ENCODE results near the gene OR4N2.
"Not testable (repeated sequence)": the region's sequence is repeated elsewhere in the genome, so short reads cannot be mapped to it uniquely, and the experiment has no call there.

OR4N2 gene

DNA sequence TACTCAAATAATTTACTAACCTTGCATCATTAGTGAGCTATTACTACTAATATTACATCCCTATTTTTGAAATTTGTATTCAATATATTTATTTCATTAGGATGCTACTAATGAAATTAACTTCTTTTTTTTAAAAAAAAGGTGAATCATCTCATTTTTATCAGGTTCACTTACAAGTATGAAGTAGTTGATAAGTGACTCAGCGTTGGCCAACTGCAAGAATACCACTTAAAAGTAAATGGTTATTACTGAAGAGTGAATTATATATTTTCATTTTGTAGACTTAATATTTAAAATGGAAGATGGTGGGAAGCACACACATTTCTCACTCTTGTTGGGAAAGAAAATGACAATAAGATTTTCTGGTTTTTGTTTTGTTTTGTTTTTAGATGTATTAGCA is 19.6 kb downstream of the OR4N2 start:
- no peak overlapping the region for H2AFZ ChIP-seq
- H3K9me3 ChIP-seq (ENCODE audit: control insufficient read depth, low read length) = no peaks in the 10 kb centered on the region
- H3K27me3 ChIP-seq (ENCODE audit: control insufficient read depth, insufficient read depth, low read length) = no peaks in the 10 kb centered on the region
- H3K9ac ChIP-seq = no peak overlapping the region
- H3K27ac ChIP-seq = no peak overlapping the region
- H3K4me3 ChIP-seq (ENCODE audit: low read depth, low read length) = no peak overlapping the region
- H3K79me2 ChIP-seq = no peaks in the 10 kb centered on the region
- TF ChIP-seq, protein P1, sequence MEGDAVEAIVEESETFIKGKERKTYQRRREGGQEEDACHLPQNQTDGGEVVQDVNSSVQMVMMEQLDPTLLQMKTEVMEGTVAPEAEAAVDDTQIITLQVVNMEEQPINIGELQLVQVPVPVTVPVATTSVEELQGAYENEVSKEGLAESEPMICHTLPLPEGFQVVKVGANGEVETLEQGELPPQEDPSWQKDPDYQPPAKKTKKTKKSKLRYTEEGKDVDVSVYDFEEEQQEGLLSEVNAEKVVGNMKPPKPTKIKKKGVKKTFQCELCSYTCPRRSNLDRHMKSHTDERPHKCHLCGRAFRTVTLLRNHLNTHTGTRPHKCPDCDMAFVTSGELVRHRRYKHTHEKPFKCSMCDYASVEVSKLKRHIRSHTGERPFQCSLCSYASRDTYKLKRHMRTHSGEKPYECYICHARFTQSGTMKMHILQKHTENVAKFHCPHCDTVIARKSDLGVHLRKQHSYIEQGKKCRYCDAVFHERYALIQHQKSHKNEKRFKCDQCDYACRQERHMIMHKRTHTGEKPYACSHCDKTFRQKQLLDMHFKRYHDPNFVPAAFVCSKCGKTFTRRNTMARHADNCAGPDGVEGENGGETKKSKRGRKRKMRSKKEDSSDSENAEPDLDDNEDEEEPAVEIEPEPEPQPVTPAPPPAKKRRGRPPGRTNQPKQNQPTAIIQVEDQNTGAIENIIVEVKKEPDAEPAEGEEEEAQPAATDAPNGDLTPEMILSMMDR (IDR thresholded peaks at IDR 0.05) = no peak
- H3K36me3 ChIP-seq (ENCODE audit: control insufficient read depth, insufficient read depth, low read length) = no peaks in the 10 kb centered on the region
- H3K4me2 ChIP-seq (ENCODE audit: low read length) = no peak overlapping the region
- H3K4me1 ChIP-seq = no peaks in the 10 kb centered on the region

DNA sequence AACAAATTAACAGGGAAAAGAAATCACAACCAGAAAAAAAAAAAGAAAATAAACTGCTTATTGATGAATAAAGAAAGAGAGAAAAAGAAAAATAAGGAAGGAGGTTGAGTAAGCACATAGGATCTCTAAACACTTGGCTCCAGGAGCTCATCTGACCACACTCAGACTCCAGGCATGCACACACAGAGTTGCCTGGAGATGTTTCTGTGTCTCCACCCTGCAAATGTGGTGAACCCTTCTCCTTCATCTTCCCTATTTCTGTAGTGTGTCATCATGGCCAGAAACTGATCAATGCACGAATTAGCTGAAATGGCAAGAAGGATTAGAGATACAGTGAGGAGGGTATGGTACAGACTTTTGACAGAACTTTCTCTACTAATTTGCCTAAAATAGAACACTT is 20.2 kb downstream of the OR4N2 start:
- no peaks in the 10 kb centered on the region for H3K36me3 ChIP-seq (ENCODE audit: control insufficient read depth, insufficient read depth, low read length)
- no peak overlapping the region for H2AFZ ChIP-seq
- H3K4me3 ChIP-seq (ENCODE audit: low read depth, low read length) = no peak overlapping the region
- no peaks in the 10 kb centered on the region for H3K27me3 ChIP-seq (ENCODE audit: control insufficient read depth, insufficient read depth, low read length)
- no peaks in the 10 kb centered on the region for H3K9me3 ChIP-seq (ENCODE audit: control insufficient read depth, low read length)
- H3K4me2 ChIP-seq (ENCODE audit: low read length) = no peak overlapping the region
- TF ChIP-seq, protein P1 (IDR thresholded peaks at IDR 0.05) = no peak
- H3K27ac ChIP-seq = no peak overlapping the region
- H3K4me1 ChIP-seq = no peaks in the 10 kb centered on the region
- H3K9ac ChIP-seq = no peak overlapping the region
- no peaks in the 10 kb centered on the region for H3K79me2 ChIP-seq

DNA sequence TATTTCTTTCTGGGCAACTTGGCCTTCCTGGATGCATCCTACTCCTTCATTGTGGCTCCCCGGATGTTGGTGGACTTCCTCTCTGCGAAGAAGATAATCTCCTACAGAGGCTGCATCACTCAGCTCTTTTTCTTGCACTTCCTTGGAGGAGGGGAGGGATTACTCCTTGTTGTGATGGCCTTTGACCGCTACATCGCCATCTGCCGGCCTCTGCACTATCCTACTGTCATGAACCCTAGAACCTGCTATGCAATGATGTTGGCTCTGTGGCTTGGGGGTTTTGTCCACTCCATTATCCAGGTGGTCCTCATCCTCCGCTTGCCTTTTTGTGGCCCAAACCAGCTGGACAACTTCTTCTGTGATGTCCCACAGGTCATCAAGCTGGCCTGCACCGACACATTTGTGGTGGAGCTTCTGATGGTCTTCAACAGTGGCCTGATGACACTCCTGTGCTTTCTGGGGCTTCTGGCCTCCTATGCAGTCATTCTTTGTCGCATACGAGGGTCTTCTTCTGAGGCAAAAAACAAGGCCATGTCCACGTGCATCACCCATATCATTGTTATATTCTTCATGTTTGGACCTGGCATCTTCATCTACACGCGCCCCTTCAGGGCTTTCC is 24.2 kb downstream of the OR4N2 start:
- not testable (repeated sequence) for H3K27me3 ChIP-seq (ENCODE audit: control insufficient read depth, insufficient read depth, low read length); H3K9me3 ChIP-seq (ENCODE audit: control insufficient read depth, low read length); H3K79me2 ChIP-seq; H3K36me3 ChIP-seq (ENCODE audit: control insufficient read depth, insufficient read depth, low read length); H3K4me3 ChIP-seq (ENCODE audit: low read depth, low read length); H3K9ac ChIP-seq; H3K4me1 ChIP-seq; H3K27ac ChIP-seq; H2AFZ ChIP-seq; H3K4me2 ChIP-seq (ENCODE audit: low read length)

DNA sequence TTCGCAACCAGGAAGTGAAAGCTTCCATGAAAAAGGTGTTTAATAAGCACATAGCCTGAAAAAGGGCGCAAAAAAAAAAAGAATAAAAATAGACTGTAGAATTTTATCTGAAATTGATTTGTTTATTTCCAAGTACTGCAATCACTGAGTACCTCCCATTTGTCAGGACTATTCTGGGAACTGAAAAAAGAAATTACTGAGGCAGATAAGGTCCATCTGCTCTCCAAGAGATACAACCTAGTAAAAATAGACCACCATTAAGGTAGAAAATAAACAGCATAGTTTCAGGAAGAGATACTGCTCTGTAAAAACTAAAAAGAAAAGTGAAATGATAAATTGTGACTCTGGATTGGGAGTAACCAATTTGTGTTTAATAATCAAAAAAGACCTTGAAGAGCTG is 24.7 kb downstream of the OR4N2 start:
- Histone ChIP-seq H3K9ac (no peak overlapping the region), H3K4me2 (ENCODE audit: low read length) (no peak overlapping the region), H3K79me2 (no peaks in the 10 kb centered on the region), H3K4me1 (no peaks in the 10 kb centered on the region), H3K9me3 (ENCODE audit: control insufficient read depth, low read length) (no peaks in the 10 kb centered on the region), H3K36me3 (ENCODE audit: control insufficient read depth, insufficient read depth, low read length) (no peaks in the 10 kb centered on the region), H3K27ac (no peak overlapping the region), H3K4me3 (ENCODE audit: low read depth, low read length) (no peak overlapping the region), H3K27me3 (ENCODE audit: control insufficient read depth, insufficient read depth, low read length) (no peaks in the 10 kb centered on the region), H2AFZ (no peak overlapping the region)
- TF ChIP-seq, protein P1 (IDR thresholded peaks at IDR 0.05) = no peak

DNA sequence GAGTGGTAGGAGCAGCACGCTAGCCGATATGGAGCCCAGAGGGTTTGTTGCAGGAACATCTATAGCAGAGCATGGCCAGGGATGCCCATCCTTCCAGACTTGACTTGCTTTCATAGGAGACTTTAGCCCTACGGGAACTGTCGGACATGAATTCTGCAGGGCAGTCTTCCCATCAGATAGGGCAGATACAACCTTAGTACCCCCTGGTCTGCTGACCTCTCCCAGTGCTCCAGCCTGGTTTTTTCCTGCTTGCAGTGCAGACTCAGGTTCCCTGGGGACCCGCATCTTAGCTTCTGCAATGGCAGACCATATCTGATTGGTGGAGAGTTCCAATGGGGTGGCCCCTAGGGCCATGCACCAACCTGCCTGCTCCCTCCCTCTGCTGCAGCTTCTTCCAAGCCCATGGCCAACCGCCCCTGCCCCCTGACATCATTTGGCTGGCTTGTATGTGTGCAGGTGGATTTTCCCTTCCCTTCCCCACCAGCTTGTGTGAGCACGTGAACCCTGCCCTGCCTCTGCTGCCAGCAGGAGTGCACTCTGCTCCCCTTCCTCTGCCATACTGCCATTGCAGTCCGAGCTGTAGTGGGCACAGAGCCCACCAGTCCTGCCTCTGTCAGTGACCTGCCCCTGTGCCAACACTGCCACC is 30.8 kb downstream of the OR4N2 start:
- H3K9ac ChIP-seq; H2AFZ ChIP-seq; H3K36me3 ChIP-seq (ENCODE audit: control insufficient read depth, insufficient read depth, low read length); H3K4me1 ChIP-seq; H3K4me2 ChIP-seq (ENCODE audit: low read length); H3K9me3 ChIP-seq (ENCODE audit: control insufficient read depth, low read length); H3K27ac ChIP-seq; H3K4me3 ChIP-seq (ENCODE audit: low read depth, low read length); H3K79me2 ChIP-seq; H3K27me3 ChIP-seq (ENCODE audit: control insufficient read depth, insufficient read depth, low read length): not testable (repeated sequence)

DNA sequence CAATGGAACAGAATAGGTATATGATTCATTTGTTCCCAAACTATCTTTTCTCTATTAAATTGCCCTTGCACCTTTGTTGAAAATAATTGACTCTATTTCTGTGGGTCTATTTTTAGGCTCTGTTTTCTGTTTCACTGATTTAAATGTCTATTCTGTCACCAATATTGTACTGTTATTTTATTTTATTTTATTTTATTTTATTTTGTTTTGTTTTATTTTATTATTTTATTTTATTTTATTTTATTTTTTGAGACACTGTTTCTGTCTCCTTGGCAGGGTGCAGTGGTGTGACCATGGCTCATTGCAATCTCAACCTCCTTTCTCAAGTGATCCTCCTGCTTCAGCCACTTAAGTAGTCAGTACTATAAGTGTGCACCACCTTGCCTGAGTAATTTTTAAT is 34.9 kb downstream of the OR4N2 start:
- TF ChIP-seq, protein P1 (IDR thresholded peaks at IDR 0.05) = no peak
- Histone ChIP-seq H2AFZ (no peak overlapping the region), H3K36me3 (ENCODE audit: control insufficient read depth, insufficient read depth, low read length) (no peaks in the 10 kb centered on the region), H3K79me2 (no peaks in the 10 kb centered on the region), H3K4me1 (no peaks in the 10 kb centered on the region), H3K9ac (no peak overlapping the region), H3K4me2 (ENCODE audit: low read length) (no peak overlapping the region), H3K4me3 (ENCODE audit: low read depth, low read length) (no peak overlapping the region), H3K9me3 (ENCODE audit: control insufficient read depth, low read length) (no peaks in the 10 kb centered on the region), H3K27ac (no peak overlapping the region), H3K27me3 (ENCODE audit: control insufficient read depth, insufficient read depth, low read length) (no peaks in the 10 kb centered on the region)
